Amniotic epithelial cell (primary cell): ENCODE measurements around the gene PROM2.
"Not testable (repeated sequence)": the region's sequence is repeated elsewhere in the genome, so short reads cannot be mapped to it uniquely, and the experiment has no call there.

ENCODE experiments used
- DNase-seq: peaks from one replicate; pipeline ENCODE4 v3.0.0-alpha.2; 2010; ENCODE audit warnings: low read depth

Gene PROM2, protein sequence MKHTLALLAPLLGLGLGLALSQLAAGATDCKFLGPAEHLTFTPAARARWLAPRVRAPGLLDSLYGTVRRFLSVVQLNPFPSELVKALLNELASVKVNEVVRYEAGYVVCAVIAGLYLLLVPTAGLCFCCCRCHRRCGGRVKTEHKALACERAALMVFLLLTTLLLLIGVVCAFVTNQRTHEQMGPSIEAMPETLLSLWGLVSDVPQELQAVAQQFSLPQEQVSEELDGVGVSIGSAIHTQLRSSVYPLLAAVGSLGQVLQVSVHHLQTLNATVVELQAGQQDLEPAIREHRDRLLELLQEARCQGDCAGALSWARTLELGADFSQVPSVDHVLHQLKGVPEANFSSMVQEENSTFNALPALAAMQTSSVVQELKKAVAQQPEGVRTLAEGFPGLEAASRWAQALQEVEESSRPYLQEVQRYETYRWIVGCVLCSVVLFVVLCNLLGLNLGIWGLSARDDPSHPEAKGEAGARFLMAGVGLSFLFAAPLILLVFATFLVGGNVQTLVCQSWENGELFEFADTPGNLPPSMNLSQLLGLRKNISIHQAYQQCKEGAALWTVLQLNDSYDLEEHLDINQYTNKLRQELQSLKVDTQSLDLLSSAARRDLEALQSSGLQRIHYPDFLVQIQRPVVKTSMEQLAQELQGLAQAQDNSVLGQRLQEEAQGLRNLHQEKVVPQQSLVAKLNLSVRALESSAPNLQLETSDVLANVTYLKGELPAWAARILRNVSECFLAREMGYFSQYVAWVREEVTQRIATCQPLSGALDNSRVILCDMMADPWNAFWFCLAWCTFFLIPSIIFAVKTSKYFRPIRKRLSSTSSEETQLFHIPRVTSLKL

GRCh38 chr2:95274291-95275150, at the start of gene PROM2:
PROM2 (plus strand) TSS chr2:95274449; CDS start chr2:95274586, 137 bp downstream.
- no peak for DNase-seq

DNA sequence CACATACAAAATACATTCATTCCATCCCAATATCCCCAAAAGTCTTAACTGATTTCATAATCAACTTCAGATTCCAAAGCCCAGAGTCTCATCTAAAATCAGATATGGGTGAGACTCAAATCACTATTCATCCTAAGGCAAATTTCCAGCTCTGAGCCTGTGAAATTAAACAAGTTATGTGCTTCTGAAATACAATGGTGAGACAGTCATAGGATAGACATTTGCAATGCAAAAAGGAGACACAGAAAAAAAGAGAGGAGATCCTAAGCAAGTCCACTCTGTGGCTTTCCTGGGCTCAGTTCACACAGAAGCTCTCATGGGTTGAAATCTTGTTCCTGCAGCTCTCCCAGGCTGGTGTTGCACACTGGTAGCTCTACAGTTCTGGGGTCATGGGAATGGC, 48.6 kb upstream of the PROM2 start:
- DNase-seq: no peak

- peak; percentile 54 for DNase-seq
Observed at GRCh38 chr2:95231723-95232122, 42.5 kb upstream of the PROM2 start.

GRCh38 chr2:95232232-95232631, 42.0 kb upstream of the PROM2 start:
- no peak for DNase-seq

DNA sequence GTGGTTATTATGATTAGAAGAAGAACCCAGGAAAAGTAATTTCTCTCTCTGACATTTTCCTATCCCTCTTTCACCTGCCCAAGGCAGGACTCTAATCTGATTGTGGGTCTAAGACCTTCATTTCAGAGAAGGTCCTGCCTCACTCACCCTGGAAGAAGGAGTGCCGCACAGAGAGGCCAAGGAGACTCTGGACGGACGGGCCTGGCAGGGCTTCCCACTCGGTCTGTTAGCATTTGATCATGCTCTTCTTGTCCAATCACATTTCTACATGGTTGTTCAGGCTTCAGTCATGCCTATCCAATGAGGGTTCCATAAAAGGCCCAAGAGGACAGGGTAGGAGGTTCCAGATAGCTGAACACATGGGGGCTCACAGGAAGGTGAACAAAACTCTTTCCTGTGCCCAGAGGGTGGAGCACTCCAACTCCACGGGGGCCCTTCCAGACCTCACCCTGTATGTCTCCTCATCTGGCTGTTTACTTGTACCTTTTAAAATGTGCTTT, 39.9 kb upstream of the PROM2 start:
- no peak for DNase-seq

- no peak for DNase-seq
Observed at GRCh38 chr2:95234816-95235215, 39.4 kb upstream of the PROM2 start.

DNA sequence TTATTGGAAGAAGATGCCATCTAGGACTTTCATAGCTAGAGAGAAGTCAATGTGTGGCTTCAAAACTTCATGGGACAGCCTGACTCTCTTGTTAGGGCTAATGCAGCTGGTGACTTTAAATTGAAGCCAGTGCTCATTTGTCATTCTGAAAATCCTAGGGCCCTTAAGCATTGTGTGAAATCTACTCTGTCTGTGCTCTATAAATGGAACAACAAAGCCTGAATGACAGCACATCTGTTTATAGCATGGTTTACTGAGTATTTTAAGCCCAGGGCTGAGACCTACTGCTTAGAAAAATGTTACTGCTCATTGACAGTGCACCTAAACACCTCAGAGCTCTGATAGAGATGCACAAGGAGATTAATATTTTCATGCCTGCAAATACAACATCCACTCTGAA, 36.1 kb upstream of the PROM2 start:
- no peak for DNase-seq

- no peak for DNase-seq
Observed at GRCh38 chr2:95240091-95240490, 34.2 kb upstream of the PROM2 start.

GRCh38 chr2:95240556-95240955, 33.7 kb upstream of the PROM2 start:
- DNase-seq: no peak

GRCh38 chr2:95242084-95242483, 32.2 kb upstream of the PROM2 start:
- not testable (repeated sequence) for DNase-seq

GRCh38 chr2:95258271-95258670, 16.0 kb upstream of the PROM2 start:
- DNase-seq: no peak

GRCh38 chr2:95260028-95261023, 13.9 kb upstream of the PROM2 start:
- DNase-seq: no peak

GRCh38 chr2:95261602-95262001, 12.6 kb upstream of the PROM2 start:
- no peak for DNase-seq

- DNase-seq: peak; percentile 4
Observed at GRCh38 chr2:95262896-95263542, 11.2 kb upstream of the PROM2 start.

- DNase-seq: no peak
Observed at GRCh38 chr2:95264624-95265023, 9.6 kb upstream of the PROM2 start.

DNA sequence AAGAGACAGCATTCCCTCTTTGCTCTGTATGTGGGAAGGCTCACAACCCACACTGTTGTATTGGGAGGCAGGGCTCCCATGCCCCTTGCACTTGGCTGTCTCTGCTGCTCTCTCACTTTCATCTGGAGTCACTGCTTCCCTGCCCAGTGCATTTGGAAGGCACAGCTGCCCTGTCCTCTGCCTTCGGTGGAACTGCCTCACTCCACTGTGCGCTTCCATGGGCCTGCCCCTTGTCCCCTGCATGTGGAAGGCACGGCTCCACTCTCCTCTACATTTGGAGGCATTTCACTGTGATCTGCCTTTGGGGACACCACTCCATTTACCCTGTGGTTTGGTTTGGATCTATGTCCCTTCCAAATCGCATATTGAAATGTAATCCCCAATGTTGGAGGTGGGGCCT, 9.1 kb upstream of the PROM2 start:
- no peak for DNase-seq

DNA sequence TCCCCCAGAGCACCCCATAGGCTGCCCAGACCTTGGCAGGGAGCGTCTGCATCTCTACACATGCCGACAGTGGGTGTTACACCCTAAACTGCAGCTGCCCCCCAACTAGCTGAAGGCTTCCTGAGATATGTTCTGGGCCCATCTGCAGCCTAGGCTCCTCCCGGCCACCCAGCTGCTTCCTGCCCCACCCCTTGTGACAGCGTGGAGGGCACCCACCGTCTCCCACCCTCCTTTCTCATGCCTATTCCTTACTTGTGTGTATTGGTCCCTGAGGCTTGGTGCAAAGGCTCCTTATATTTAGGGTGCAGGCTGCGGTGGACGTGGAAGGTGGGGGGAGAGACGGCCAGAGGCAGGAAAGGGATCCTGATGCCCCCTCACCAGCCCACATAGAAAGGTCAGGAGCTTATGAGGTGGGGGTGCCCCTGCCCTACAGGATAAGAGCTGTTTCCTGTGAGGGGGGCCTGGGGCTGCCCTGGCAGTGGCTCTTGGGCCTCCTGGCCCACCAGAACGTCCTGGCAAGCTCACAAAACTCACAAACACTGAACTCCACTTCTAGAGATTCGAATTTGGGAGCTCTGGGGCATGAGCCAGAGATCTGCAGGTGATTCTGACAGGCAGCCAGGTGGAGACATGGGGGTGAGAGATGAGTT, 7.3 kb upstream of the PROM2 start:
- DNase-seq: no peak

DNA sequence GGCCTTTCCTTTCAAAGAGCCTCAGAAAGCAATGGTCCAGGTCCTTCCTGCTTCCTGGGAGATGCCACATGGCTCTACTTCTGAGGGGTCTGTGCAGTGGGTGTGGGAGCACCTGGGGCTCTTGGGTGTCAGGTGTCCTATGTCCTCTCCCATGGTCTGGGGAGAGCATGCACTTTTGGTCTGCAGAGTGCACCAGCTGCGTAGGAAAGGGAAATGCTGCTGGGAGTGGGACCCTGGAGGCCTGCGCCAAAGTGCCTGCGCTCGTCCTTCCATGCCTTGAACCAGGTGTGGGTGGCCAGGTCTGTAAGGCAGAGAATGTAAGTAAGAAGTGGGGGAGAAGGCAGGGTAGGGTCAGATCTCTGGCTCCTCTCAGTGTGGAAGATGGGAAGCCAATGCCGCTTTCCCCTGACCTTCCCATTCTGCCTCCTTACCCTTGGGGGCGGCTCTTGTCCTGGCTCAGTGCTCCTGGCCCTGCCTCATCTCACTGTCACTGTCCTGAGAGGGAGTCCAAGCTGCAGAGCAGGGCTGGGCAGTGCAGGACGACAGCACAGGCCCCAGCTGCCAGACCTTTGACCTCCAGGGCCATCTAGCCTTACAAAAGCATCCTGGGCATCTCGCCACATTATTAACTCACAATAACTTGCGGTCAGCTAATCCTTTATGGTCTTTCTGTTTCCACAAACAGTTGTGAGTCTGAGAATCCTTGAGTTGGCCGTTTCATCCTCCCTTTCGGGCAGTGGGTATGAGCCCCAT, 6.6 kb upstream of the PROM2 start:
- DNase-seq: peak; percentile 54
